Measurements from ENCODE around the gene RAB11FIP4. TPM values are rescaled to one million over a fixed set of nuclear protein-coding genes. Genes with fewer than 3 reads are reported as not detected.

The RAB11FIP4 gene
- total and polyA plus RNA-seq, 2 of the 13 experiments (the other 11 are each of a cell fraction or from before 2014, with no cell fraction given): 28.0 to 89.3 TPM

GRCh38 chr17:31374503-31374902 lies 17.0 kb upstream of the RAB11FIP4 start:
- Histone ChIP-seq H3K27ac (ENCODE audit: extremely low read length, insufficient read depth, low read length) (no peak overlapping the region), H3K4me3 (replicated peaks in 1 of 3; ENCODE audit: insufficient read depth in 1 of 3, low read depth in 2 of 3, low read length in 3 of 3) (no peak overlapping the region), H3K9ac (ENCODE audit: insufficient read depth, low read depth, low read length) (no peak overlapping the region), H3K4me2 (ENCODE audit: low read depth, low read length) (no peak overlapping the region), H4K20me1 (ENCODE audit: insufficient read depth, low read length) (no peaks in the 10 kb centered on the region), H3K36me3 (replicated peaks in 1 of 2; ENCODE audit: control insufficient read depth in 1 of 2, insufficient read depth in 2 of 2, low read length in 2 of 2) (peaks cover 2 to 8% of the 10 kb centered on the region in 2 experiments; a peak in 3 of 5 replicates), H3K9me3 (ENCODE audit: low read length) (no peaks in the 10 kb centered on the region), H3K27me3 (ENCODE audit: control insufficient read depth in 1 of 2, insufficient read depth in 2 of 2, low read length in 2 of 2) (no peaks in the 10 kb centered on the region), H3K4me1 (ENCODE audit: insufficient read depth, low read length) (peaks cover 13% of the 10 kb centered on the region), H3K79me2 (ENCODE audit: insufficient read depth, low read length) (no peaks in the 10 kb centered on the region), H2AFZ (ENCODE audit: low read length) (no peak overlapping the region)
- BruUV-seq (replicated peaks): no TSS peak
- ChIA-PET POLR2A (no interaction called here), CTCF (ENCODE audit: low intra/inter-chr PET ratio, low total read pairs) (no interaction called here)
- intact Hi-C loops (cut with micrococcal nuclease; ENCODE audit: unreplicated experiment): no loop called here
- WGBS (ENCODE audit: low lambda C conversion rate): 97% methylated on average over 2 of the region's 2 CpGs
- in situ Hi-C loops (cut with HindIII; ENCODE audit: extremely low pct_ligation_motif_present, low pct_unique_long_range_greater_than_20kb): no loop called here
- DNase-seq (ENCODE audit: low spot score) (no peak), FAIRE-seq (no peak), ATAC-seq (no peak)
- no peak for TF ChIP-seq SMYD3 (CRISPR knock-in tag; IDR thresholded peaks at IDR 0.05)
- TF ChIP-seq ZZZ3 (CRISPR knock-in tag; IDR thresholded peaks at IDR 0.05; ENCODE audit: borderline replicate concordance): no peak
- no peak for TF ChIP-seq ZSCAN9 (CRISPR knock-in tag; IDR thresholded peaks at IDR 0.05; ENCODE audit: borderline replicate concordance)
- TF ChIP-seq, protein P1, sequence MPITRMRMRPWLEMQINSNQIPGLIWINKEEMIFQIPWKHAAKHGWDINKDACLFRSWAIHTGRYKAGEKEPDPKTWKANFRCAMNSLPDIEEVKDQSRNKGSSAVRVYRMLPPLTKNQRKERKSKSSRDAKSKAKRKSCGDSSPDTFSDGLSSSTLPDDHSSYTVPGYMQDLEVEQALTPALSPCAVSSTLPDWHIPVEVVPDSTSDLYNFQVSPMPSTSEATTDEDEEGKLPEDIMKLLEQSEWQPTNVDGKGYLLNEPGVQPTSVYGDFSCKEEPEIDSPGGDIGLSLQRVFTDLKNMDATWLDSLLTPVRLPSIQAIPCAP (CRISPR knock-in tag; IDR thresholded peaks at IDR 0.05; ENCODE audit: low read depth): no peak
- TF ChIP-seq FOXK2 (IDR thresholded peaks at IDR 0.05): no peak
- no peak for TF ChIP-seq SIX4 (CRISPR knock-in tag; IDR thresholded peaks at IDR 0.05)
- TF ChIP-seq CREB1 (IDR thresholded peaks at IDR 0.05): no peak
- TF ChIP-seq CREB1 (CRISPR knock-in tag; IDR thresholded peaks at IDR 0.05): no peak
- TF ChIP-seq ZNF484 (CRISPR knock-in tag; IDR thresholded peaks at IDR 0.05; ENCODE audit: borderline replicate concordance, low read depth): no peak
- no peak for TF ChIP-seq DNMT1 (CRISPR knock-in tag; IDR thresholded peaks at IDR 0.05)
- no peak for TF ChIP-seq RELA (CRISPR knock-in tag; IDR thresholded peaks at IDR 0.05)
- TF ChIP-seq HDAC2 (CRISPR knock-in tag; IDR thresholded peaks at IDR 0.05): no peak
- TF ChIP-seq ZC3H4 (CRISPR knock-in tag; IDR thresholded peaks at IDR 0.05; ENCODE audit: borderline replicate concordance): no peak
- TF ChIP-seq CERS6 (CRISPR knock-in tag; IDR thresholded peaks at IDR 0.05): no peak
- TF ChIP-seq ZNF264 (CRISPR knock-in tag; IDR thresholded peaks at IDR 0.05): no peak
- no peak for TF ChIP-seq TRIM24 (CRISPR knock-in tag; IDR thresholded peaks at IDR 0.05)
- TF ChIP-seq PLRG1 (conservative IDR thresholded peaks at IDR 0.05): no peak

All from HepG2 (cell line).